IPS-NIHi7 (cell line): ENCODE results near the gene TRIM50.
A peak's percentile ranks its signal among the peaks of the same experiment; 100 is the strongest.
"Not testable (repeated sequence)": the region's sequence is repeated elsewhere in the genome, so short reads cannot be mapped to it uniquely, and the experiment has no call there.

Source experiments
- DNase-seq: peaks from one replicate; pipeline ENCODE4 v3.0.0; 2012; ENCODE audit warnings: mixed read lengths; ENCODE audit errors: extremely low spot score

Gene TRIM50

DNA sequence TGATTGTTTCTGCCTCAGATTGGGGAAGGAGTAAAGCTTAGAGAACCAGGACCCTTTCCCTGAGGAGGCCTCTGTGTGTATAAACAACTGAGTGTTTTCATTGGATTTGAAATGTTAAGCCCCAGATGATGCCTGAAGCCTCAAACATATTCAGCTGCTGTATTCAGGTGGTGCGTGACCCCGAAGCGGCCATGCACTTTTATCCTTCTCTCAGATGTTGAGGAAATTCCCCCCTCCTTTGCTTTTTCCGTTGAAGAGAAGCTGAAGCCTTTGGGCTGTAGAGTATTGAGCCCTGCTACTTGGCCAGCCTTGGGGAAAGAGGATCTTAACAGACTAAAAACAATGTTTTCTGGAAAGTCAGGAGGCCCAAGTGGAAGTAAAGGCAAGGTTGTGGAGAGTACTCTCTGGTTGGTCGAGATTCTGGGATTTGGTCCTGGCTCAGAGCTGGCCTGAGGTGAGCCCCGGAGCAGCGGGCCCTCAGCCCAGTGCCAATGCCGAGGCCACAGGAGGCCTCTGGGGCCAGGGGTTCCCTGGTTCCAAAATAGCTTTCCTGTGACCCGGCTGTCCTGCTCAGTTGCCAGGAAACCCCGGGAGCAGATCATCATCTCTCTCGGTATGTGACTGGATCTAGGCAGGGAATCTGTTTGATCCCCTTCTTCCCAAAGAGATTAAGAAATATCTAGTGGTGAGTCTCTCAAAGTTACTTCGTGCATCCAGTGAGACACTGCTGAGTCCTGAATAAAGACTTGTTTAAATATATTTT lies 22.6 kb upstream of the TRIM50 start:
- DNase-seq = no peak

DNA sequence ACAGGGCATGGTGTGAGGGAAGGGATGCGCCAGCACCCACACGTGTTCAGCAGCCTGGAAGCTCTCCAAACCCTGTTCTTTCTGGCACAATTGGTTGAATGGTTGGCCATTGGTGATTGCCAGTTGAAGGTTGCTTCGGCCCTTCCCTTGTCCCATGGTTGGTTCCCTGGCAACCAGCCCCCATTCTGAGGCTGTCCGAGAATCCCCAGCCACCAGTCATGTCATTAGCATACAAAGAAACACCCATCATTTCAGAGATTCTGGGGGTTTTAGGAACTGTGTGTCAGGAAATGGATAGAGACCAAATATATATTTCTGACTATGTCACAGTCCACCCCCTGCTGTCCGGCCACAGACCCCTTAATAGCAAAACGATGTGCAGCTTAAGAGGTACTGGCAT lies 21.9 kb upstream of the TRIM50 start:
- DNase-seq = no peak

DNA sequence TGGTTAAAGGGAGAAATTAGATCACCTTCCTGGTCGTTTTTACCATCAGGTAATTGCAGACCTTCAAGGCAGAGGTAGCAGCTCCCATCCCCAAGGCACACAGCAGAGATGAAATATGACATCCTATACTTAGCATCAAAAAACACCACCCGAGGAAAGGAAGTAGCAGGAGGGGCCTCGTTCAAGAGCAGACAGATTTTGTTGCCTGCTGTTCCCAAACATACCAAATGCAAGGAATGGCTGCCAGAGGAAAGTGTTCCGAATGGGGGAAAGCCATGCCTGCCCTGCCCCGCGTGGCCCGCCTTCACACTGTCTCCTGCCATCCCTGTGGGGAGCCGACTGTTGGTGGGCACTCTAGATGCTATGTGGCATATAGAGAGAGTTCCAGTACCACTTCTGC lies 18.1 kb upstream of the TRIM50 start:
- DNase-seq = no peak

DNA sequence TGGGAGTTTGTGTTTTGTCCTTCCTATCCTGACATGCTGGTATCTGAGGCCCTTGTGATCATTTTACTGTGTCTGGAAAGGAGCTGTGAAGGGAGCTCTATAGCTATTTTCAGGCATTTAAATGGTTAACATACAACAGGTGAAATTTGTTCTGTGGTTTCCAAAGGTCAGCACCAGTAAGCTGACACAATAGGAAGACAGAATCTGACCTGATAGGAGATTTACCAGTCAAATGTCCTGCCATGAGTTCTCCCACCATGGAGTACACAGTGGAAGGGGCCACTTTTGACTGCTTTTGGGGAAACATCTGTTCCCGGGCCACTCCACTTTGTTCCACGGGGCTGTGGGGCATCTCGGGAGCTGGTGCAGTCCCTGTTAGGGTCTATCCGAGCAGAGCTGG lies 17.7 kb upstream of the TRIM50 start:
- DNase-seq = no peak

DNA sequence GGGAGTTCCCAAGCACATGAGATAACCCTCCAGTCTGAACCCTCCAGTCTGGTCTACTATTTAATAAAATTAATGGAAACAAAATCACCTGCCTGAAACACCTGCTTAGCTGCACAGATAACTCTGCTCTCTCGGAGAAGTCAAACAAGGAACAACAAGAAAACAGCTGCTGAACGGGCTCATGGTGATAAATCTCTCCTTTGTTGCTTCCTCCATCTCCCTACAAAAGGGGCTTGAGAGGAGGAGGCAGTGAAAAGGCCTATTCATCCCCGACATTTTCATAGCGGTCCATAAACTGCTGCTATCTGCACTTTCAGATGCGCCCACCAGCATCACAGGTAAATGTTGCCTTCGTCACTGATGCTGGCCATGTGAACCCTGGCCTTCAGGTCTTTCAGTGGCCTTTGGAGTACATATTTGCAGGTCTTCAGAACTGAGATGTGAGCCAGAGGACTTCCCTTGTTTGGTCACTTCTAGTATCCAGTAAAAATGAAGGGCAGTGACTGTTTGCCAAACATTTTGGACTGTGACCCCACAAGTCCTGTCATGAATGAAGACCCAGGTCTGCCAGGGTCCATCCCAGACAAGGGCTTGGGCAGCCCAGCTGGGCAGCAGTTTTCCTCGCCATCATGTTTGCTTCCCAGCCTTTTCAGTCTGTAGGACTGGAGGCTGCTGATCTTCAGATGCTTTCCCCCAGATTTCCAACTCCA lies 15.9 kb upstream of the TRIM50 start:
- DNase-seq = no peak

DNA sequence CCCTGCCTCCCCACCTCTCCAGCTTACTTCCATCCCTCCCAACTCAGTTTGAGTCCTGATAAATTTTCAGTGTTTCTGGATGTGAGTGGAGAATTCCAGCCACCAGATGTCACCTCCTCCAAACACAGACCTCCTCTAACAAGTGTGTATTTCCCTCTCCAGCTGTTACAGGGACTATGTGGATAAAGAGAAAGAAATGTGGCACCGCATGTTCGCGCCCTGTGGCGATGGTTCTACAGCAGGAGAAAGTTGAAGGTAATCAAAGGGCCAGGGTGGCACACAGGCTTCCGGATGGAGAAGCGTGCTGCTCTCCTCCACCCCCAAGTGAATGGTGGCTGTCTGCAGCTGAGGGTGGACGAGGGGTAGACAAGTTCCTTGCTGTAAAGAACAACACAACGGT lies 14.8 kb upstream of the TRIM50 start:
- DNase-seq = peak; percentile 73

DNA sequence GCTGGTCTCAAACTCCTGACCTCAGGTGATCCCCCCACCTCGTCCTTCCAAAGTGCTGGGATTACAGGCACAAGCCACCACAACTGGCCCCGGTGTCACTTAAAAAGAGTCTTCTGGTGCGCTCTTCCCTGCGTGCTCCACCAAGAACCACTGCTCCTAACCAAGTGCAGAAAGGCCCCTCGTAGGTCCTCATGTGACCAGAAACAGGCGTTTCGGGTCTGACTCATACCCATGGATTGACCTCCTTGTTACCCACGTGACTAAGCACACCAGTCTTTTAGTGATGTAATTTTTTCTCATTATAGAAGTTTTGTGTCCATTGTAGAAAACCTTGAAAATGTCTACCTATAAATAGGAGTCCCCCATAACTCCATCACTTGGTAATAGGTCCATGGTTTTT lies 14.0 kb upstream of the TRIM50 start:
- no peak for DNase-seq

DNA sequence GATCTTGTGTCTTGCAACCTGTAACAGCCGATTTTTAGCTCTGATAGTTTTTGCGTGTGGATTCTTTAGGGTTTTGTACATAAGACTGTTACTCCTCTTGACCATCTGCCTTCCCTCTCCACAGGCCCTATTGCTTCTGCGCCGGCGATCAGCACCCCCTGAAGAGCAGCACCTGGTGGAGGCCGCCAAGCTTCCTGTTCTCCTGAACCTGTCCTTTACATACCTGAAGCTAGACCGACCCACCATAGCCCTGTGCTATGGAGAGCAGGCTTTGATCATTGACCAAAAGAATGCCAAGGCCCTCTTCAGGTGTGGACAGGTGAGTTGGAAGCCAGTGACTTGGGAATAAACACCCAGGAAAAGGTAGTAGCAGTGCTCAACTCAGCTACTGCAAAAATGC lies 12.6 kb upstream of the TRIM50 start:
- DNase-seq = peak; percentile 59

DNA sequence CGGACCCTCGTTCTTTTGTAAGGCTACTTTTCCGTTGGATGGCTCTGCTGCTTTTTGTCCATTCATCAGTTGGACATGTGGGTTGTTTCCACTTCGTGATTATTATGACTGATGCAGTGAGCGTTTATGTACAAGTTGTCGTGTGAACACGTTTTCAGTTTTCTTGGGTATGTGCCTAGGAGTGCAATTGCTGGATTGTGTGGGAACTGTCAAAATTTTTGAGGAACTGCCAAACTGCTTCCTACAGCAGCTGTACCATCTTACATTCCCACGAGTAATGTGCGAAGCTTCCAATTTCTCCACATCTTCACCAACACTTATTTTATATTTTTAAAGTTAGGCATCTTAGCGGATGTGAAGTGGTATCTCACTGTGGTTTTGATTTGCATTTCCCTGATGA lies 10.4 kb upstream of the TRIM50 start:
- DNase-seq = no peak

DNA sequence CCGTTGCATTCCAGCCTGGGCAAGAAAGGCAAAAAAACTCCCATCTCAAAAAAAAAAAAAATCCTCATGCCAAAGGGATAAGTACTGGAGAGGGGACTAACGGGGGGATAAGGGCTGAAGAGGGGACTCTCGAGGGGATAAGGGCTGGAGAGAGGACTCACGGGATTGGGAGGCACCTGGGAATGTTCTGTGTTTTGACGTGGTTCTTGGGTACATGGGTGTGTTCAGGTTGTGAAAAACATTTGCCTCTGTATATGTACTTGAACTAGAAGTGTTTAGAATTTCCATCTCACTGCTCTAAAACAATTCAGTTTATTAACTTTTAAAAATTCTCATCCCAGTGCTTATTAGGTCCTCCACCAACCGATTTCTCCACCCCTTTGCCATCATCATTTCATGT lies 4.6 kb upstream of the TRIM50 start:
- no peak for DNase-seq

DNA sequence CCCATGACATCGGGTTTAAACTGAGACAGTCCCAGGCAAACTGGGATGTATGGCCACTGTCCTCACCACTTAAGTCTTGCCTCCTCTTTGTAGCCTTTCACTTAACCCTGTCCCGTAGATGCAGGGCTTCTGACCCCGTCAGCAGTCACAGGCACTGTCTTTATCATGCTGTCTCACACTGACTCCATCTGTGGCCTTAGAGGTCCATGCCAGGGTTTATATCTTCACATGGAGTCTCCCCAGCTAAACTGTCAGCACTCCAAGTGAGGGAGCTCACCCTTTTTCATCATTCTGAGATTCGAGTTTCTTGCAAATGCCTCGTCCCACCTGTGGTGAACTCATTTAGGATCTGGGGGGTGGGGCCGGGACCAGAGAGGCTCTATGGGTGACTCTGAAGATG lies 2.9 kb upstream of the TRIM50 start:
- no peak for DNase-seq

DNA sequence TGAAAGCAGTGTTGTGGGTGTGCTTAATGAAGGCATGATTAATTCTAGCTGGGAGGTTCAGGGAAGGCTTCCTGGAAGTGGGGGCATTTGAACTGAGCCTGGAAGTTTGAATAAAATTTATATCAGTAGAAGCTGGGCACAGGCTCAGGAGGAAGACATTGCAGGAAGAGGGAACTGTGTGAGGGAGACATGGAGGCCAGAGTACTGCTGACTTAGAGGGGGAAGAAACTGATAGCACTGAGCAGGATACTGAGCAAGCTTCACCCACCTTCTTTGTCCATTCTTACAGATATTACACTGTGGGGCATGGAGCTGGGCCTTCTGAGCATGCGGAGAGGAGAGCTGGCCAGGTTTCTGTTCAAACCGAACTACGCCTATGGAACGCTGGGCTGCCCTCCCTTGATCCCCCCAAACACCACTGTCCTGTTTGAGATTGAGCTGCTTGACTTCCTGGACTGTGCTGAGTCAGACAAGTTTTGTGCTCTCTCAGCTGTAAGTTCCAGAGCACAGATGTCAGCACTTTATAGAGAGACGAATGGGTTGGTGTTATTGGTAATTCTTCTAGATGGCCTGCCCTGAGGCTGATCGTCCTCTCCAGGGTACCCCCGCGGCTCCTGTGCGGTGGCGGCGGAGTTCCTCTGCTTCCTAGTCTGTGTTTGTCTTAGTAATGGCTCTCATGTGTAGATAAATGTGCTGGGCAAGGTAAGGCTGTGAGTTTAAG lies 2.1 kb upstream of the TRIM50 start:
- DNase-seq = no peak

DNA sequence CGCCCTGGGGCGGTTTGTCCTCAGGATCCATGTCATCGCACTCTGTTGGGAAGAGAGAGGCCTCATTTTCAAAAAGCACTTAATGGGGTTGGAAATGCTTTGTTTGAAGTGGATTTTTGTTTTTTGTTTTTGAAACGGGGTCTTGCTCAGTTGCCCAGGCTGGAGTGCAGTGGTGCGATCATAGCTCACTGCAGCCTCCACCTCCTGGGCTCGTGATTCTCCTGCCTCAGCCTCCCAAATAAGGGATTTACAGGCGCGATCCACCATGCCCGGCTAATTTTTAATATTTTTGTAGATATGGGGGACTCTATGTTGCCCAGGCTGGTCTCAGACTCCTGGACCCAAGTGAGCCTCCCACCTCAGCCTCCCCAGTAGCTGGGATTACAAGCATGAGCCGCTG lies 814 bp upstream of the TRIM50 start:
- DNase-seq = no peak

DNA sequence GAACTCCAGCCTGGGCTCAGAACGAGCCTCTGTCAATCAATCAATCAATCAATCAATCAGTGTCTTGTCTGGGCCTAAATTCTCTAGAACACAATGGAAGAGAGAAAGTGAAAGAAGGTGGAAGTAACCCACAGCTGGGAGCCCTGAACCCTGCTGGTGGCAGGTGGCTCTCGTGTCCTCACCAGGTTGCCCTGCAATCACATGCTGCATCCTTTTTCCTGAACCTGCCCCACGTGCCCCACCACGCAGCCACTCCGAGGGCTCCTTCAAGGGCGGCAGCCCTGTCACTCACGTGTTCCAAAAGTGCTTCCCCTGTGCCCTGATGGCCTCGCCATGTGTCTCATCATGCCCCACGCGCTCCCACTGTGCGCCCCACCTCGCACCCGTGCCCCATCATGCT lies 433 bp downstream of the TRIM50 start:
- not testable (repeated sequence) for DNase-seq

DNA sequence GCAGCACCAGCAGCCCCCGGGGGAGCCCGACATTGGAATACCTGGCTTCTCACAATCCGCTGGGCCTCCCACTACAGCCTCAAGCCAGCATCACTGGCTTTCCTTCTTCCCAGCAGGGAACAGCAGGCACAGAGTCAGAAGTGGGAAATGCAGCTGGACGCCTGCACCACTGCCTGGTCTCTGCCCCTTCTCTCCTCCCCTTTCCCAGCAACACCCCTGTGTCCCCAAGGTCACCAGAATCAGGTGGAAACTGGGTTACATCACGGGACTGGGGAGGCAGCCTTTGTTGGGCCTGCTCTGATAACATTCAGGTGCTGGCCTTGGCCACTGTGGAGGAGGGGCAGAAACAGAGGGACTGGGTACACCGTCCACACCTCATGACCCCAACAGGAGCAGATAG lies 2.5 kb downstream of the TRIM50 start:
- DNase-seq = not testable (repeated sequence)

DNA sequence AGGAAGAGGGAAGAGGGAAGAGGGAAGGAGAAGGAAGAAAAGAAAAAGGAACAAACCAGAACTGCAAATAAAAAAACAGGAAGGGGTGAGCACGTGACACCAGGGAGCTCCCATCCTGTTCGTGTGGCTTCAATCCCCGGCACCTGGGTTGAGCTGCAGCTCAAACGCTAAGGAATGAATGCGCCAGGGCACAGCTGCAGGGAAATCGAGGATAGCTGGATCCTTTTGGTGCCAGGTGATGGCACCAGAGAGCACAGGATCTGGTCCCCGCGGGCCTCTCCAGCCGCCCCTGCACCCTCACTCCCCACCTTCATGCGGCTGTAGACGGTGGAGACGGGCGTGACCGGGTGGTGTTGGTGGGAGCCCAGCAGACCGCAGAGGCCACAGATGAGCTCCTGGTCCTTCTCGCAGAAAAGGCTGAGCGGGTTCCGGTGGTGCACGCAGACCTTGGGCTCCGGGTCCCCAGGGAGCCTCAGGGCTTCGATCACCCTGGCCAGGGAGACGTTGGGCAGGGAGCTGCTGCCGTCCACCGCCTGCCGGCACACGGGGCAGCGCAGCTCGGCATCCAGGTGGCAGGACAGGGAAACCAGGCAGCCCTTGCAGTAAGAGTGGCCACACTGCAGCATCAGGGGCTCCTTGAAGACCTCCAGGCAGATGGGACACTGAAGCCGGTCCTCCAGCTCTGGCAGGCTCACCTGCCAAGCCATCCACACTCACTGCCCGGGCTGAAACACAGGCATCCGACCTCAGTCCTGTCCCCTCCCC lies 3.6 kb downstream of the TRIM50 start:
- peak; percentile 90 for DNase-seq

DNA sequence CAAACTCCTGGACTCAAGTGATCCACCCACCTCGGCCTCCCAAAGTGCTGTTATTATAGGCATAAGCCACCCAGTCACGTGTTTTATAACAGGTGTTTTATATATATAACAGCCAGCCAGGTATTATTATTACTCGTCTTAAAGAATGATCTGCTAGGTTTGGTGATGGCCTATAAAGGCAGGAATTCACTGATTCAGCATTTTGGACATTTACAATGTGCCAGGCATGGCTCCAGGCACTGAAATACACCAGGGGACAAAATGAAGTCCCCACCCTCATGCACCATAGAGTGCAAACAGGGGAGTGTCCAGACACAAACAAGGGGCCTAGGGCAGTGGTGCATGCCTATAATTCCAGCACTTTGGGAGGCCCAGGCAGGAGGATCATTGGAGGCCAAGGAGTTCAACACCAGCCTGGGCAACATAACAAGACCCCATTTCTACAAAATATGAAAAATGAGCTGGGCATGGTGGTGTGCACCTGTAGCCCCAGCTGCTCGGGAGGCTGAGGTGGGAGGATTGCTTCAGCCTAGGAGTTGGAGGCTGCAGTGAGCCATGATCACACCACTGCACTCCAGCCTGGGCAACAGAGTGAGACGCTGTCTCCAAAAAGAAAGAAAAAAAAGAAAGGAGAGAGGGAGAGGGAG lies 4.3 kb downstream of the TRIM50 start:
- not testable (repeated sequence) for DNase-seq

DNA sequence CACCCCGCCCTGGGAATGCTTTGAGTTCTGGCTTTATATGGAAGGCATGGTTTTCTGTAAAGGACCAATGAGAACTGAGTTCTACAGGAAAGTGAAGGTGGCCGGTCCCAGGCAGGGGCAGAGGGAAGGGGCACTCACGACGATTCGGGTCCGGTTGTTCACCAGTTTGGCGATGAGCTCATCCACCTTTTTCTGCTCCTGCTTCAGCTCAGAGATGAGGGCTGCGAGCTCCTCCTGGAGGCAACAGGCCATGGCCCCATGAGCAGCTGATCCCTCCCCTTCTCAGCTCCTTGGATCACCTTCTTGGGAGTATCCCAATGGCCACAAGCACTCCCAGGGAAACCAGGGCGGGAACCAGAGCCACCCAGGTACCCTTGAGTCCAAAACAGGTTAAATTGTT lies 7.9 kb downstream of the TRIM50 start:
- DNase-seq = not testable (repeated sequence)

DNA sequence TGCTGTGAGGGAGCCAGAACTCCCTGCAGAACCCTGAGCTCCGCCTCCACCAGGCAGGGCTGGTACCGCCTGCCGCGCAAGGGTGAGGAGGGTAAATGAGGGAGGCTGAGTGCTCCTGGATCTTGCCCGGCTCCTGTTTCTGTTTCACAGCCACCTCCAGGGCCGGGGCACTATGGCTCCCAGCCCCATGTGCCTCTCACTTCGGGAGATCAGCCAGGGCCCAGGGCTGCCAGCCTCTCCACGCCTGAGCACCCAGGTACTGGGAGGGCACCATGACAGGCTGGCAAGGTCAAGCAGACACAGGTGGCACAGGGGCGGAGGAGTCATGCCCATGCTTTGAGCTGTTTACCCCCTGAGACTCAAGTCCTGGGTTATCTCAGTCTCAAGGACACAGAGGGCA lies 8.3 kb downstream of the TRIM50 start:
- DNase-seq = not testable (repeated sequence)

DNA sequence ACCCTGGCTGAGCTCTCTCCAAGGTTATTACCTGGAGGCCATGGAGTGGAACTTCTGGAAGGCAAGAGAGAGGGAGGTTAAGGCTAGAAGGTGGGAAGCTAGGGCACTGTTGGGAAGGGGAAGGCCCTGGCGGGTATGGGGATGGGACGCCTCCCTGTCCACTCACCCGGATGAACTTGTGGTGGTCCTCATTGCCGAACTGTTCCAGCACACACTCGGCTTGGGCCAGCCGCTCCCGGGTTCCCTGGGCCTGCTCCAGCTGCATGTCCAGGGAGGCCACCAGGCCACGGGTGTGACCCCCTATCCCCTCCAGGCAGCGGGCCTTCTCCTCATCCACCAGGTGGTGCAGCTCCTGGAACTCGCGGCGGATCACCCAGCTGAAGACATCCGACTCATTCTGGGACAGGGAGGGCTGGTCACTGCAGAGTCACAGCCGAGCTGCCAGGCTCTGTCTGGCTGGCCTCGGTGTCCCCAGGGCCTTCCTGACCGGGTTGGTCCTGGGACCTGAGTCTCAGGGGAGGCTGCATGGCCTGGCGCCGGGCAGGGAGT lies 9.2 kb downstream of the TRIM50 start:
- not testable (repeated sequence) for DNase-seq

DNA sequence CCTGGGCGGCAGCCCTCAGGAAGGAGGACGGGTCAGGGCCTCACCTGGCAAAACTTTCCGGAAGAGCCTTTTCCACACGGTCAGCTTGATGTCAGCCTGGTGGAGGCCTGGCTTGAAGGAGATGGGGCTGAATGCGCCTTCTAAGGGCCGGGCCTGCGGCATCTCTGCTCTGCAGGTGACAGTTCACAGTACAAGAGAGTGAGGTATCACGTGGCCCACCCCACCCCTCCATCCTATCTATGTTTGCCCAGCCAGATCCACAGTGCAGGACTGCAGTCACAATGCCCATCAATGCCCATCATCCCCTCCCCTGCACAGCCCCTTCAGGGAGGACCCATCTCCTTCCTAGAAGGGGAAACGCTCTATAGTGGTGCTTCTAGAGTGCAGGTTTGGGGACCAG lies 11.4 kb downstream of the TRIM50 start:
- no peak for DNase-seq
